A549 (cell line): ENCODE data around the gene L3MBTL1. TPM values are rescaled to one million over a fixed set of nuclear protein-coding genes. Genes with fewer than 3 reads are reported as not detected.

ENCODE experiments used
- ATAC-seq, 2 experiments: fragments of 200-7000 bp in 1 of 2; fragments of >200 bp in 1 of 2; cut with Nextera tagmentation in 1 of 2; cut with Tn5 transposase in 1 of 2; 3 replicates each; pipeline versions ENCODE4 v1.8.0 to v1.9.1; 2018 to 2020; ENCODE audit warnings: mild to moderate bottlenecking in 1 of 2, moderate library complexity in 1 of 2
- CTCF ChIA-PET: fragments of 300-600 bp; sonication (Branson Sonifier 250); formaldehyde crosslinking; extraction: SDS; loops from one replicate; lab custom pipeline; 2021; ENCODE audit warnings: antibody characterized with exemption, inconsistent platforms; lab: Yijun Ruan, JAX
- POLR2A ChIA-PET: fragments of 350-600 bp; formaldehyde crosslinking; extraction: SDS; loops from one replicate; lab custom pipeline; 2021; ENCODE audit warnings: antibody characterized with exemption, inconsistent platforms; lab: Yijun Ruan, JAX
- DNase-seq, 2 experiments: peaks; one replicate each; pipeline versions ENCODE4 v3.0.0 to v3.0.0-alpha.2; 2011 to 2016; ENCODE audit warnings: low read depth in 1 of 2, low spot score in 1 of 2
- FAIRE-seq: peaks from 2 replicates; lab custom pipeline; 2011; peaks lifted over from hg19 to GRCh38; lab: Jason Lieb, UNC
- H3K27ac ChIP-seq, 2 experiments: fragments of >200 bp; sonication (Bioruptor Twin); formaldehyde crosslinking; 3 replicates each; pipeline ENCODE4 v1.5.1; 2016 to 2017
- H3K4me1 ChIP-seq: fragments of >200 bp; sonication (Bioruptor Twin); formaldehyde crosslinking; 3 replicates; pipeline ENCODE4 v1.6.1; 2016
- H3K4me2 ChIP-seq: fragments of >200 bp; sonication (Bioruptor Twin); formaldehyde crosslinking; 3 replicates; pipeline ENCODE4 v1.6.1; 2016
- H3K4me3 ChIP-seq: fragments of >200 bp; sonication (Bioruptor Twin); formaldehyde crosslinking; 3 replicates; pipeline ENCODE4 v1.5.1; 2016
- H3K9me3 ChIP-seq: fragments of >200 bp; sonication (Bioruptor Twin); formaldehyde crosslinking; 3 replicates; pipeline ENCODE4 v1.6.1; 2016
- BHLHE40 ChIP-seq: IDR thresholded peaks from 2 replicates; pipeline ENCODE4 v1.6.1; 2012; ENCODE audit warnings: low read depth, low read length, inconsistent platforms
- CEBPB ChIP-seq, 2 experiments: fragments of >200 bp in 1 of 2; sonication (Bioruptor Twin) in 1 of 2; formaldehyde crosslinking in 1 of 2; IDR thresholded peaks; 2 replicates each; pipeline ENCODE4 v1.6.1; 2012 to 2016
- CTCF ChIP-seq: fragments of >200 bp; sonication (Bioruptor Twin); formaldehyde crosslinking; IDR thresholded peaks from 3 replicates; pipeline ENCODE4 v1.5.1; 2016
- EP300 ChIP-seq, 2 experiments: fragments of >200 bp; sonication (Bioruptor Twin); formaldehyde crosslinking; IDR thresholded peaks; 2 replicates in 1 of 2; 3 replicates in 1 of 2; pipeline ENCODE4 v1.6.1; 2016 to 2017
- ESRRA ChIP-seq: fragments of 150-350 bp; IDR thresholded peaks from 2 replicates; pipeline ENCODE4 v1.6.1; 2014; ENCODE audit warnings: mild to moderate bottlenecking, low read length, borderline replicate concordance
- GATA3 ChIP-seq: IDR thresholded peaks from 2 replicates; pipeline ENCODE4 v1.6.1; 2012; ENCODE audit warnings: borderline replicate concordance
- HOXB13 ChIP-seq: fragments of 250-450 bp; sonication (Bioruptor Pico); IDR thresholded peaks from 2 replicates; pipeline ENCODE4 v1.5.0; 2020; ENCODE audit warnings: low read depth, mild to moderate bottlenecking, moderate library complexity
- JUN ChIP-seq, 2 experiments: fragments of >200 bp; sonication (Bioruptor Twin); formaldehyde crosslinking; IDR thresholded peaks; 2 replicates in 1 of 2; 3 replicates in 1 of 2; pipeline ENCODE4 v1.6.1; 2016 to 2017
- KDM1A ChIP-seq: fragments of 200-600 bp; sonication (generic); IDR thresholded peaks from 2 replicates; pipeline ENCODE4 v1.6.1; 2016; ENCODE audit warnings: low read depth, mild to moderate bottlenecking
- MAX ChIP-seq: IDR thresholded peaks from 2 replicates; pipeline ENCODE4 v1.6.1; 2012
- PBX3 ChIP-seq: IDR thresholded peaks from 2 replicates; pipeline ENCODE4 v1.6.1; 2012
- PHF8 ChIP-seq: fragments of 200-600 bp; sonication (generic); IDR thresholded peaks from 2 replicates; pipeline ENCODE4 v1.6.1; 2016; ENCODE audit warnings: low read depth, mild to moderate bottlenecking, antibody characterized with exemption, moderate library complexity, borderline replicate concordance
- POLR2A ChIP-seq: IDR thresholded peaks from 2 replicates; pipeline ENCODE4 v1.6.1; 2012; ENCODE audit warnings: mild to moderate bottlenecking, low read length
- RAD21 ChIP-seq, 2 experiments: fragments of >200 bp in 1 of 2; sonication (Bioruptor Twin) in 1 of 2; formaldehyde crosslinking in 1 of 2; IDR thresholded peaks in 1 of 2; conservative IDR thresholded peaks in 1 of 2; 2 replicates in 1 of 2; 3 replicates in 1 of 2; pipeline ENCODE4 v1.6.1; 2012 to 2018; ENCODE audit warnings: inconsistent platforms in 1 of 2
- RARB ChIP-seq: fragments of 250-450 bp; sonication (Bioruptor Pico); IDR thresholded peaks from 2 replicates; pipeline ENCODE4 v1.8.0; 2021; ENCODE audit warnings: mild to moderate bottlenecking, moderate library complexity
- RCOR1 ChIP-seq: fragments of 150-350 bp; IDR thresholded peaks from 2 replicates; pipeline ENCODE4 v1.6.1; 2014; ENCODE audit warnings: antibody characterized with exemption, low read length, low read depth
- SMC3 ChIP-seq: fragments of >200 bp; sonication (Bioruptor Twin); formaldehyde crosslinking; IDR thresholded peaks from 3 replicates; pipeline ENCODE4 v1.6.1; 2018; ENCODE audit warnings: inconsistent platforms
- WGBS: methylation state at CpG from one replicate; pipeline ENCODE4 v1.1.6; 2017; ENCODE audit errors: missing lambda C conversion rate; 5-methylcytosine and 5-hydroxymethylcytosine counted together
- polyA plus RNA-seq, 4 experiments: library from polyadenylated mRNA; depleted of rRNA in 3 of 4; stranded (reverse); fragments of >200 nt; fragmentation: RNase III in 1 of 4; extraction: RNeasy Plus Mini Kit Qiagen cat#74134 plus additional on column Dnase treatment in 1 of 4; gene quantifications; 2 replicates in 3 of 4; 3 replicates in 1 of 4; pipeline ENCODE4 v1.2.3, GENCODE V29; 2011 to 2017
- small RNA-seq, 6 experiments: library from RNA; depleted of rRNA; stranded (forward); fragments of <200 nt; gene quantifications; one replicate each; pipeline ENCODE3, GENCODE V24; 2012

Gene L3MBTL1
- polyA plus RNA-seq, 2 of the 4 experiments (the other 2 are of a cell fraction), result 2.5 to 3.8 TPM

- H3K9me3 ChIP-seq, result no peaks in the 10 kb centered on the region
- ChIA-PET CTCF (interaction anchor here (0.7 to 14.0 kb wide), 5 partner anchors 11 to 124 kb away, joined by 3 to 109 read pairs (median 4); no protein-coding TSS in a partner anchor), POLR2A (interaction anchor here (0.8 to 1.3 kb wide), 6 partner anchors 29 to 487 kb away, joined by 3 to 12 read pairs (median 3); partner anchors contain the start of genes SGK2 and SRSF6)
- H3K4me3 ChIP-seq, result peak within 1 kb of the TSS; percentile 71
- FAIRE-seq (peak; percentile 49), ATAC-seq (peak; percentile 99)
- peak within 1 kb of the TSS; percentile 82 to 86 for H3K27ac ChIP-seq
- H3K4me2 ChIP-seq, result peak within 1 kb of the TSS; percentile 79
- TF ChIP-seq RCOR1 (no peak), RAD21 (conservative IDR thresholded peaks at IDR 0.05 in 1 of 2, IDR thresholded peaks at IDR 0.05 in 1 of 2) (0 out of 5 replicates have a peak, but pooled peaks of 1 of the 2 experiments have one; percentile 3), GATA3 (peak; percentile 89), PHF8 (peak; percentile 71), CEBPB (IDR thresholded peaks at IDR 0.05) (no peak), RARB (CRISPR knock-in tag) (no peak), HOXB13 (CRISPR knock-in tag) (no peak), CTCF (no peak), POLR2A (peak; percentile 84), KDM1A (peak; percentile 44; the same call in 1 of the 2 replicates), BHLHE40 (peak; percentile 56; the same call in 1 of the 2 replicates), MAX (peak; percentile 68), ESRRA (no peak), JUN (IDR thresholded peaks at IDR 0.05) (peak; percentile 66 to 77; a peak in 3 of 5 replicates), EP300 (IDR thresholded peaks at IDR 0.05) (no peak), SMC3 (0 out of 3 replicates have a peak, but pooled peaks have one; percentile 11), PBX3 (peak; percentile 60; the same call in 1 of the 2 replicates)
- TF ChIP-seq, all 56 proteins: peak for 10
- H3K4me1 ChIP-seq, result peaks cover 18% of the 10 kb centered on the region; the same call in 2 of the 3 replicates
- WGBS, result 2% methylated on average over 50 of the region's 68 CpGs
- peak; percentile 84 to 93 for DNase-seq
Measured at GRCh38 chr20:43590392-43591303, 83.2 kb downstream of the L3MBTL1 start, which contains the start of gene IFT52. IFT52 (plus strand) TSS chr20:43590937; CDS start chr20:43594699, 3,762 bp downstream.

Small RNAs within 50 kb of the gene (small RNA-seq; reads per million reads assigned to genes)
- gene RNU6-1251P, result 0 to 9.7 (median 3.0) reads per million in 6 experiments

Other genes with a start within 250 kb of the L3MBTL1 start
- 134 and 145 TPM in 2 replicates for gene SRSF6, start 49.8 kb upstream of the L3MBTL1 start, polyA plus RNA-seq (2011; rRNA removed)
- 99.3 to 113 TPM (median 105 TPM) in 3 replicates for gene SRSF6, start 49.8 kb upstream of the L3MBTL1 start, polyA plus RNA-seq (2017; fragmentation: RNase III; extraction: RNeasy Plus Mini Kit Qiagen cat#74134 plus additional on column Dnase treatment)
- 9.4 and 10.4 TPM in 2 replicates for gene SGK2, start 51.3 kb downstream of the L3MBTL1 start, polyA plus RNA-seq (2011; rRNA removed)
- gene SGK2, start 51.3 kb downstream of the L3MBTL1 start, polyA plus RNA-seq (2017; fragmentation: RNase III; extraction: RNeasy Plus Mini Kit Qiagen cat#74134 plus additional on column Dnase treatment), result 11.4 to 12.2 TPM (median 11.8 TPM) in 3 replicates
- 42.2 and 49.0 TPM in 2 replicates for gene IFT52, start 83.2 kb downstream of the L3MBTL1 start, polyA plus RNA-seq (2011; rRNA removed)
- 25.7 to 27.4 TPM (median 26.3 TPM) in 3 replicates for gene IFT52, start 83.2 kb downstream of the L3MBTL1 start, polyA plus RNA-seq (2017; fragmentation: RNase III; extraction: RNeasy Plus Mini Kit Qiagen cat#74134 plus additional on column Dnase treatment)
- 19.9 and 22.1 TPM in 2 replicates for gene MYBL2, start 159.4 kb downstream of the L3MBTL1 start, polyA plus RNA-seq (2011; rRNA removed)
- gene MYBL2, start 159.4 kb downstream of the L3MBTL1 start, polyA plus RNA-seq (2017; fragmentation: RNase III; extraction: RNeasy Plus Mini Kit Qiagen cat#74134 plus additional on column Dnase treatment), result 48.9 to 59.5 TPM (median 53.7 TPM) in 3 replicates
- gene GTSF1L, start 219.3 kb downstream of the L3MBTL1 start, polyA plus RNA-seq (2011; rRNA removed), result not detected in 2 replicates
- gene GTSF1L, start 219.3 kb downstream of the L3MBTL1 start, polyA plus RNA-seq (2017; fragmentation: RNase III; extraction: RNeasy Plus Mini Kit Qiagen cat#74134 plus additional on column Dnase treatment), result not detected in 3 replicates